ENCODE measurements around the gene SLC8A3.

SLC8A3 gene

DNA sequence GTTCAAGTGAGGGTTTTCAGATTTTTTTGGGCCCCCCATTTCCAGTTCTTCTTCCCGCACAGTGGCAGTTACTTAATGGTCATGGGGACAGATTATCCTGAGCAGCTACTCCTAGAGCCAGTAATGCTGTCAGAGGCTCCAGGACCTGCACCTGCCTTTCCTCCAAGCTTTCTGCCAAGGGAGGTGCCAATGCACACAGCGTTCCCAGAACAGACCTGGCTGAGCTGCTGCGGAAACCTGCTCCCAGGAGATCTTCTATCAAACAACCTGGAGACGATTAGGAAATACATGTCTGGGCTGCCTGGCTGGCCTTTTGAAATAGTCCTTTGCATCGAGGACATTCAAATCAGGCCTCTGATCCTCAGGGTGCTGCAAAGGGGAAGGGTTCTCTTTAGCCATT, 120.9 kb downstream of the SLC8A3 start:
- DNase-seq (ENCODE audit: low spot score) = no peak

DNA sequence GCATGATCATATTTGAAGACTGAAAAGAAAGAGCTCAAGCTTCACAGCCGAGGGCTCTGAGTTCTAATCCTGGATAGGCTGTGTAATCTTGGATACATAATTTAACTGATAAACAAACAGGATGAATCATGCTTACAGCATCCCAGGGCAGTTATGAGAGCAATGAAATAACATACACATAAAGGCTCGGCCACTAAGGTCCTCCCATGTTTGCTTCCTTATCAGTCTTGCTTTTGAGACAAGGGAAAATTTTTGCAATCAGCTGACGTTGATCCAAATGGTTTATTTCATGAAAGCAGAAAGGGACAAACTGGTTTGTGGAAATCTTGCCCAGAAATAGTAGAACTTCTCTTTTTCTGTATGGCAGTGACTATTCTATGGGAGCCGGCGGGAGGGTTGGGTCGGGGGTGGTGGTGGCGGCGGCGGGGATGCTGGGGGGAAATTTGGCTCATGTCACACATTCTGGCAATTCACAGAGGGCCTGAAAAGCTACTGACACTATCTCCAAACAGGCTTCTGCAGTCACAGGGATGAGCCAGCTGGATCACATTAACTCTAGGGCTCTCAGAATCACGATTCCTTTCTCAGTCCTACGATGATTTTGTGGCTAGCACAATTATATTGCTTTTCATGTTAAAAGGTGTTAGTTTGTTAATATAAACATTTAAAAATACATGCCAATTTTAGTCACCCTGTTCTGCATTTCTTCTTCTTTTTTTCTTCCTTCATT, 124.5 kb downstream of the SLC8A3 start:
- DNase-seq (ENCODE audit: low spot score) = no peak

DNA sequence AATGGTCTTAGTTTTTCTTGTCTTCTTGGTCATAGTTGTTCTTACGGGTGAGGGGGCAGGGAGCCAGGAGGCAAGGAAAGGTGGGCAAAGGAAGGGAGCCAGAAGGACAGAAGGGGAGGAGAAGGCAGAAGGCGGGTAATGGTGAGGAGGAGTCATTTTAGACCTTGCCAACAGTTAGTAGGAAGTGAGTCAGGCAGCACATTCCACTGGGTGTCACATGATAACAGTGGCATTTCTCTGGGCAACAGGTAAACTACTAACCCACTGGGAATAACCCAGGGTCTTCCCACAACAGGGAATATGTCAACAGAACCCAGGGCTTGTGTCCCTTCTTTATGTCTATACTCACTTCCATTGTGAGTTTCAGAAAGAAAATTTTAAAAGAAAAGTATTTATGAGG, 127.6 kb downstream of the SLC8A3 start:
- DNase-seq (ENCODE audit: low spot score) = no peak

DNA sequence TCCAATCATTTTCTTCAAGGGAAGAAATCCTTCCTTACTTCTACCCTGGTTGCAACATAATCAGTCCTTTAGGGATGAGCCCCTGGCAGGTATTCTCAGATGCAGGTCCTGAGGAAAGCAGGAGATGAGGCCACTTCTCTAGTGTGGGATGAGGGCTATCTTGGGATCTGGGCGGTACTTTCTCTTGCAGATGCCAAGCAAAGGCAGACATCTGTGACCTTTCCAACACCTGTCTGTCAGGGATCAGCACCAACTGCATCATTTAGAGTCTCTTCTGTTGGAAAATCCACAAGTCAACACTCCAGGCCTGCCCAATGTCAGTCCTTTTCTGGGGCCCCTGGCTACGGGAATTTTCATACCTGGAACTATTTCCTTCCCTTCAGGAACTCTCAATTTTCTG, 129.2 kb downstream of the SLC8A3 start:
- no peak for DNase-seq (ENCODE audit: low spot score)

GRCh38 chr14:70057519-70058136, 131.1 kb downstream of the SLC8A3 start:
- DNase-seq (ENCODE audit: low spot score) = no peak

GRCh38 chr14:70052990-70053389, 135.8 kb downstream of the SLC8A3 start:
- DNase-seq (ENCODE audit: low spot score) = no peak

GRCh38 chr14:70050136-70050535, 138.6 kb downstream of the SLC8A3 start:
- no peak for DNase-seq (ENCODE audit: low spot score)

DNA sequence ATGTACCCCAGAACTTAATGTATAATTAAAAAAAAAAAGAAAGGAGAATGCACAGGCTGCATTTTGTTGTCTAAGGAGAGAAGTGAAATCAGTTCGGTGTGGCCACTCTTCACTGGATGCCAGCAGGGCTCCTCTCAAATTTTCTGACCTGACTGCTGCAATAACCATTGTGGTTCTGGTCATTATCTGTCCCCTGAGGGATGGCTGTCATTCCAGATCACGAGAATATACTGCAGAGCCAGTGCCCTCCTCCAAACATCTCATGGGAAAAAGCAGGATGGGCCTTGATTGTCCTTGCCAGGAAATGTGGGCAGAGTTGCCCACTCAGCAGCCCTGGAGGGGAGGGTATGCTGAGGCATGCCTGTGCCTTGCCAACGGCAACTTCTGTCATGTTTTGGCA, 139.1 kb downstream of the SLC8A3 start:
- DNase-seq (ENCODE audit: low spot score) = no peak

- DNase-seq (ENCODE audit: low spot score) = no peak
These were observed 140.5 kb downstream of the SLC8A3 start for GRCh38 chr14:70048313-70048654.

DNA sequence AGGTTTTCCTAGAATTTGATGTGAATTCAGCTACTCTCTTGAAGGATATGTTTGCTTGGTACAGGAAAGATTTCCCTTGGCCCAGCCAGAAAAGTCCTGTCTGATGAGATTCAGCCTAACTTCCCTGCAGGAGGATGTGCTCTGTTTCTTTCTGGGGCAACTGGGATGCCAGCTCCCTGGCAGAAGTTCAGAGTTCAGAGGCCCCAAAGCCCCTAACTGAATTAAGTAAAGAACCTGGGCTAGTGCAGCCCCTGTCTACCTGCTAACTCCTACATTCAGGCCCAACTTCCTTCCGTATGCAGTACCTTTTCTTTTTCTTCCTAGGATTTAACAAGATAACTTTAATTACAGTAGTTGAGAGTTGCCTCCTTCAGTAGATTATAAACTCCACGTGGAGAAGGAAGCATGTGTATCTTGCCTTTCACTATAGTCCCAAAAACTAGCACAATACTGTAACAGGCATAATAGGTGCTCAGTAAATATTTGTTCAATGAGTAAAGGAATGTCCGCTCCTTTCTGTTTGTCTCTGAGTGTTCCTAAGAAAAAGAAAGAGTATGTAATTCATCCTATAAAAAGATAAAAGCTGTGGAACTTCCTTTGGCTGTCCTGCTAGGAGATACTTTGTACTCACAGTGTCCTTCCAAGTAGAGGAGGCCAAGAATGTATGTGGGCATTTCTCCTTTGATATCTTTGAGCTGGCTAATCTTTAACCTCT, 141.0 kb downstream of the SLC8A3 start:
- DNase-seq (ENCODE audit: low spot score) = no peak

DNA sequence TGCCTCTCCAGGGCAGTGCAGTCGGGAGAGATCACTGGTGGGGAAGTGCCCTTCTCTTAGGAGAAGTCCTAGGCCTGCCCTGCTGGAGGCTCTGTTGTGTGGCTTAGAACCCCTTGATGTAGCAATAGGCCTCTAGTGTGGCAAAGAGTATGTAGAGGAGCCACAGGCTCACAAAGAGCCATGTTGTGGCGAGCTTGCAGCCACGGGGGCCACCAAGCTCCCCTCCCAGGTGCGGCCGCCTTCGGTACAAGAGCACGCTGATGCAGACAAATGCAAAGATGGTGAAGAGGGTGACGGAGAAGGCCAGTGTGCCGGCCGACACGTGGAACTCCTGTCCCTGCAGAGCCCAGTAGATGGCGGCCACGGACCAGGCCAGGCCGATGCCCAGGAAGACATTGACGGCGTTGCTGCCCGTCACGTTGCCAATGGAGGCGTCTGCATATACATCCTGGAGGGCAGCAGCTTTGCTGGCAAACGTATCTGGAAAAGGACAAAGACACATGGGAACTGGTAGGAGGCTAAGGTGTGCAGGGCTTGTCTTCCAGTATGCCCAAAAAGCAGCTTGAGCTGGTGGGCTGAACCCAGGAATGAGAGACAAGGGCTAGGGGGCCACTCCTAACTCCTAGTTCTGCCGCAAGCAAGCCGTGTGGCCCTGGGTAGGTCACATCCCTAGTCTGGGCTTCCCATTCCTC, 142.8 kb downstream of the SLC8A3 start:
- peak; percentile 11 for DNase-seq (ENCODE audit: low spot score)

DNA sequence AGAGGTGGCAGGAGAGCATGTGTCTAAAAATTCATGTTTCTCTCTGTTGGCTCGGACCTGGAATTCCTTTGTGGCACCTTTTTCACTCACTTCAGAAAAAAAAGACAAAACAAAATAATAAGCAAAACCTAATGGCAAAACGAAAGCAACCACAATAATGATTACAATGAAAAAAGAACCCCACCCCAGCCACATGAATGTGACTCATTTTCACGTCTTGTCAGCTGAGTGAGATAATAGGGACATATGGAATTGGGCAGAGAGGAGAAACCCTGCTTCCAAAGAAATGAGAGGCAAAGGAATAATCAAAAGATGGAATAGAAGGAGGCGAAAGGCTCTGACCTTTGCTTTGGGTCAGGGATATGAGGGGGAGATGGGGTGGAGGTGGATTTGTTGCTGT, 143.4 kb downstream of the SLC8A3 start:
- no peak for DNase-seq (ENCODE audit: low spot score)

GRCh38 chr14:70043001-70043400, 145.8 kb downstream of the SLC8A3 start:
- no peak for DNase-seq (ENCODE audit: low spot score)

DNA sequence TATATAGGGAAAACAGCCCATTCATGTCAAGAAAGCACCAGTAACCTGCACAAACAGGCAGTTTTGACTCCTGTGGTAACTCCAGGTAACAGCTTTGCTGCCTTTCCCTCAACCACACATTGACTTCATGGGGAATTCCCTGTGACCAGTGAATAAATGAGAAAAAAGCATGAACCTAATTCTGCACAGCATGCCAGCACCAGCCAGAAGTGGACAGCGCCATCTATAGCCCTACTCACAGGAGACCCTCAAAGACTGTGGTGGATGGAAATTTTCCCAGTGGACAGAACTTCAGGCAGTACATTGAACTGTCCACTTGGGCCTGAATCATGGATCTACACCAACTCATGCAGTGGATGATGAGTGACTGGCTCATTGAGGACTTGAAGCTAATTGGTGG, 152.1 kb downstream of the SLC8A3 start:
- DNase-seq (ENCODE audit: low spot score) = no peak

GRCh38 chr14:70034257-70034656, 154.5 kb downstream of the SLC8A3 start:
- DNase-seq (ENCODE audit: low spot score) = no peak

GRCh38 chr14:70033561-70033960, 155.2 kb downstream of the SLC8A3 start:
- no peak for DNase-seq (ENCODE audit: low spot score)

DNA sequence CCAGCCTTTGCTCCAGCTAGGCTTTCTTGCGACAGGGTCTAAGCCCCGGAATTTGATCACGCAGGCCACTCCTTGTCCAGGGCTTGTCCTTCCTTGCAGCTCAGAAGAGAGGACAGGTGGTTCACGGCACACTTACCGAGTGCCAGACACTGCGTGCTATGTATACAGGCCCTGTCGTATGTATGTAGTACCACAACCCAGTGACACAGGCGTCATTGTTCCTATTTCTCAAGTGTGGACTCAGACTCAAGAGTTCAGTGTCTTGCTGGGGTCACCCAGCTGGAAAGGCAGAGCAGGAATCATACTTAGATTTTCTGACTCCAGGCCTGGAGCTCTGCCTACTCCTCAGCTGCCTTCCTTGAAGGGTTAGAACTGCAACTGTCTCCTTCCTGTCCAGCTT, 155.6 kb downstream of the SLC8A3 start:
- DNase-seq (ENCODE audit: low spot score) = no peak

- DNase-seq (ENCODE audit: low spot score) = no peak
These were observed 156.3 kb downstream of the SLC8A3 start for GRCh38 chr14:70032447-70032846.

DNA sequence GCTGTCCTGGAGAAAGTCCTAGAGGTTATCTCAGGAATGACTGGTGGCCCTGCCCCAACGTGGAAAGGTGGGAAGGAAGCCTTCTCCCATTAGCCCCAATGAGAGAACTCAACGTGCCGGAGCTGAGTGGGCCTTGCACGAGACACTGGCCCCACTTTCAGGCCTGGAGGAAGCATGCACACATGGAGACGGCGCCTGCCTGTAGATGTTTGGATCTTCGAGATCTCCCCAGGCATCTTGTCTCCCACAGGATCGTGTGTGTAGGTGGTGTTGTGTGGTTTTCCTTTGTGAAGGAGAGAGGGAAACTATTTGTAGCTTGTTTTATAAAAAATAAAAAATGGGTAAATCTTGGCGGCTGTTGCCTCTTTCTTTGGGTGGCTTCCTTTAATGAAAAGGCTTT, 156.7 kb downstream of the SLC8A3 start:
- no peak for DNase-seq (ENCODE audit: low spot score)

- no peak for DNase-seq (ENCODE audit: low spot score)
These were observed 159.2 kb downstream of the SLC8A3 start for GRCh38 chr14:70029296-70030132.

DNA sequence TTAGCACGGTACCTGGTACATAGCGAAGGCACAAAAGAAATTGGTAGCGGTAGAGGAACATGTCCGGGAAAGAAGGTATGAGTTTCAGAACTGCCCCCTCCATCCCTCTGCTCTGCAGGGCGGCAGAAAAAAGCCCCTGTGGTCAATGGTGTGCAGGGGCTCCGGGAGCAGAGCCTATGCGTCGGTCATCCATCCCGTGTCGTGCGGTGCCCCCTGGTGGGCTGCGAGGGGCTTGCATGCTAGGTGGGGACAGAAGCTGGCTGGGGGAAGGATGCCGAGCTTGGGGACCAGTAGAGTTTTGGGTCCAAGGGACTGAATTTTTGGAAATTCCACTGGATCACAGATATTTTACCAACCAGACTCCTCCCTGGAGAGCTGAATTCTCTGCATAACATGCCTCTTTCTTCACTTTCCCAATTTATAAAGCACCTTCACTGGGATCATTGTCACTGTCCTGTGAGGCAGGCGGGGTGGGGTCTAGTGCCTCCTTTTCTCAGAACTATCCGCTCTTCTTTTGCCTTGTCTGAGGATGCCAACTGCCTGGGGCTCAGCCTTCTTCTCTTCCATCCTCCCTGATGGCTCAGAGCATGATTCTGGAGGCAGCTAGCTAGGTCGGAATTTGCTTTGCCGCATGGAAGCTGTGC, 160.8 kb downstream of the SLC8A3 start:
- peak; percentile 38 for DNase-seq (ENCODE audit: low spot score)

Measured in hematopoietic multipotent progenitor cell treated with erythropoietin and hydrocortisone succinate and interleukin-3 and kit ligand, for 15 days (in vitro differentiated cells).